GM12878 (cell line): Measurements from ENCODE around the gene RXFP3. TPM values are rescaled to one million over a fixed set of nuclear protein-coding genes. Genes with fewer than 3 reads are reported as not detected.
A peak's percentile ranks its signal among the peaks of the same experiment; 100 is the strongest.

Source experiments
- ATAC-seq: fragments of 200-7000 bp; cut with Tn5 transposase; 3 replicates; pipeline ENCODE4 v1.9.1; 2020; ENCODE audit warnings: mild to moderate bottlenecking, moderate library complexity
- BruUV-seq: library from RNA; stranded (reverse); fragments of 400-500 nt; replicated peaks from 2 replicates; lab custom pipeline; 2021; lab: Mats Ljungman, UMichigan
- CTCF ChIA-PET: fragments of 300-600 bp; sonication (Branson Sonifier 250); formaldehyde crosslinking; extraction: SDS; loops from one replicate; lab custom pipeline; 2021; ENCODE audit warnings: inconsistent platforms; lab: Yijun Ruan, JAX
- POLR2A ChIA-PET: fragments of 350-600 bp; formaldehyde crosslinking; extraction: SDS; loops from one replicate; lab custom pipeline; 2021; ENCODE audit warnings: inconsistent platforms; lab: Charles Lee
- RAD21 ChIA-PET: fragments of 300-600 bp; sonication (Branson Sonifier 250); formaldehyde crosslinking; loops from one replicate; lab custom pipeline; 2023; ENCODE audit warnings: antibody characterized with exemption; ENCODE audit not compliant: unreplicated experiment; lab: Charles Lee
- SMC1A ChIA-PET: fragments of 300-600 bp; sonication (Branson Sonifier 250); formaldehyde crosslinking; loops from one replicate; lab custom pipeline; 2023; ENCODE audit not compliant: unreplicated experiment, uncharacterized antibody; lab: Charles Lee
- DNase-seq: peaks from one replicate; pipeline ENCODE4 v3.0.0-alpha.2; 2011; ENCODE audit warnings: low read depth, low spot score
- FAIRE-seq: peaks from 3 replicates; lab custom pipeline; 2011; peaks lifted over from hg19 to GRCh38; lab: Jason Lieb, UNC
- H2AFZ ChIP-seq: 2 replicates; pipeline ENCODE4 v1.6.0; 2011; ENCODE audit warnings: low read depth, low read length, control low read depth; ENCODE audit not compliant: control insufficient read depth
- H3K27ac ChIP-seq: 2 replicates; pipeline ENCODE4 v1.5.1; 2011; ENCODE audit warnings: control low read depth; ENCODE audit not compliant: control insufficient read depth, insufficient read depth
- H3K27me3 ChIP-seq, 2 experiments: replicated peaks in 1 of 2; 2 replicates each; pipeline versions ENCODE4 v1.6.0 to v1.6.1; 2011; ENCODE audit warnings: low read length in 1 of 2; ENCODE audit not compliant: control insufficient read depth in 2 of 2, insufficient read depth in 2 of 2
- H3K36me3 ChIP-seq, 2 experiments: 2 replicates each; pipeline ENCODE4 v1.5.1; 2011; ENCODE audit warnings: low read length in 1 of 2; ENCODE audit not compliant: control insufficient read depth in 2 of 2, insufficient read depth in 2 of 2
- H3K4me1 ChIP-seq: 2 replicates; pipeline ENCODE4 v1.6.1; 2011; ENCODE audit warnings: mild to moderate bottlenecking, low read length, moderate library complexity, mixed read lengths; ENCODE audit not compliant: control insufficient read depth, insufficient read depth
- H3K4me2 ChIP-seq: 2 replicates; pipeline ENCODE4 v1.6.0; 2011; ENCODE audit warnings: control low read depth; ENCODE audit not compliant: control insufficient read depth, insufficient read depth
- H3K4me3 ChIP-seq: fragments of 200-600 bp; sonication (generic); 2 replicates; pipeline ENCODE4 v1.5.1; 2016
- H3K79me2 ChIP-seq: 2 replicates; pipeline ENCODE4 v1.6.0; 2011; ENCODE audit warnings: low read length; ENCODE audit not compliant: control insufficient read depth, insufficient read depth
- H3K9ac ChIP-seq: 2 replicates; pipeline ENCODE4 v1.8.0; 2011; ENCODE audit warnings: low read length, control low read depth, mixed read lengths; ENCODE audit not compliant: control insufficient read depth, insufficient read depth
- H3K9me3 ChIP-seq: replicated peaks from 3 replicates; pipeline ENCODE4 v1.5.1; 2011; ENCODE audit warnings: mild to moderate bottlenecking, low read length; ENCODE audit not compliant: control insufficient read depth, insufficient read depth
- H4K20me1 ChIP-seq: 2 replicates; pipeline ENCODE4 v1.6.0; 2011; ENCODE audit not compliant: control insufficient read depth, insufficient read depth
- EED ChIP-seq: sonication (generic); IDR thresholded peaks from 2 replicates; pipeline ENCODE4 v1.6.1; 2016; ENCODE audit warnings: antibody characterized with exemption, low read depth
- ESRRA ChIP-seq: IDR thresholded peaks from 2 replicates; pipeline ENCODE4 v1.6.1; 2012; ENCODE audit warnings: mild to moderate bottlenecking, low read length, improper control_type of control experiment
- HCFC1 ChIP-seq: fragments of 150-350 bp; IDR thresholded peaks from 2 replicates; pipeline ENCODE4 v1.6.1; 2014; ENCODE audit warnings: low read length
- IKZF1 ChIP-seq: fragments of 450-650 bp; conservative IDR thresholded peaks from 2 replicates; pipeline ENCODE4 v1.6.1; 2017; ENCODE audit warnings: antibody characterized with exemption, mild to moderate bottlenecking
- IKZF2 ChIP-seq, 2 experiments: fragments of 450-650 bp; IDR thresholded peaks; 2 replicates each; pipeline ENCODE4 v1.6.1; 2017; ENCODE audit warnings: mild to moderate bottlenecking in 2 of 2, moderate library complexity in 2 of 2
- NFIC ChIP-seq: IDR thresholded peaks from 2 replicates; pipeline ENCODE4 v1.6.1; 2012; ENCODE audit warnings: low read depth, mild to moderate bottlenecking, inconsistent platforms, low read length, moderate library complexity
- NR2C1 ChIP-seq: fragments of 450-650 bp; IDR thresholded peaks from 2 replicates; pipeline ENCODE4 v1.6.1; 2017; ENCODE audit warnings: antibody characterized with exemption, mild to moderate bottlenecking, moderate library complexity
- PAX8 ChIP-seq: fragments of 450-650 bp; IDR thresholded peaks from 2 replicates; pipeline ENCODE4 v1.6.1; 2017; ENCODE audit warnings: mild to moderate bottlenecking, moderate library complexity
- POLR2AphosphoS5 ChIP-seq: IDR thresholded peaks from 2 replicates; pipeline ENCODE4 v1.6.1; 2011; ENCODE audit warnings: mild to moderate bottlenecking, low read length, inconsistent platforms
- RCOR1 ChIP-seq: conservative IDR thresholded peaks from 2 replicates; pipeline ENCODE4 v1.6.1; 2012; ENCODE audit warnings: low read depth, low read length, improper control_type of control experiment
- RUNX3 ChIP-seq: IDR thresholded peaks from 2 replicates; pipeline ENCODE4 v1.6.1; 2012; ENCODE audit warnings: low read length, inconsistent platforms
- TCF7 ChIP-seq: IDR thresholded peaks from 2 replicates; pipeline ENCODE4 v1.6.1; 2014; ENCODE audit warnings: antibody characterized with exemption, borderline replicate concordance
- USF2 ChIP-seq: IDR thresholded peaks from 2 replicates; pipeline ENCODE4 v1.6.1; 2011; ENCODE audit warnings: low read depth, low read length, improper control_type of control experiment, borderline replicate concordance
- WGBS: methylation state at CpG from one replicate; pipeline ENCODE4 v1.1.6; 2016; ENCODE audit warnings: low lambda C conversion rate; ENCODE audit not compliant: insufficient replicate concordance, insufficient coverage; ENCODE audit errors: missing lambda C conversion rate; 5-methylcytosine and 5-hydroxymethylcytosine counted together
- in situ Hi-C: fragments of 300-500 bp; cut with MboI; formaldehyde crosslinking; loops from 9 replicates; pipeline ENCODE4 v1.14.3; 2018; ENCODE audit warnings: mixed read lengths
- intact Hi-C: fragments of 100-400 bp; cut with micrococcal nuclease; formaldehyde crosslinking; loops from one replicate; pipeline ENCODE4 v1.14.2; 2022; ENCODE audit not compliant: unreplicated experiment
- polyA plus RNA-seq, 11 experiments: library from polyadenylated mRNA; depleted of rRNA in 4 of 11; unstranded in 6 of 11; stranded (reverse) in 5 of 11; fragments of >200 nt; fragmentation: Nextera tagmentation in 4 of 11; fragmentation: Illumina TruSeq in 1 of 11; extraction: Ambion mirVana in 4 of 11; extraction: Trizol in 1 of 11; gene quantifications; 1 replicate in 1 of 11; 2 replicates in 10 of 11; pipeline versions ENCODE4 v1.2.1 to v1.2.3, GENCODE V29; 2011 to 2016; ENCODE audit warnings: inconsistent platforms in 2 of 11, missing spikeins in 2 of 11, low read depth in 1 of 11
- total RNA-seq, 4 experiments: library from RNA; depleted of rRNA in 3 of 4; stranded (reverse); fragments of >200 nt in 3 of 4; fragmentation: Illumina TruSeq in 1 of 4; extraction: Trizol in 1 of 4; gene quantifications; 2 replicates each; pipeline versions ENCODE4 v1.2.1 to v1.2.3, GENCODE V29; 2013 to 2021

RXFP3 gene
- total and polyA plus RNA-seq, 10 of the 15 experiments (the other 5 are each of a cell fraction or from before 2014, with no cell fraction given): 0.03 to 0.06 TPM; not detected in 8

- peak overlapping the region; percentile 59 for H3K4me2 ChIP-seq
- 0 out of 2 replicates have a peak, but pooled peaks have one; percentile 34 for TF ChIP-seq IKZF1
- no peak for TF ChIP-seq POLR2AphosphoS5
- TF ChIP-seq EED: 0 out of 2 replicates have a peak, but pooled peaks have one; percentile 43
- no peak for TF ChIP-seq RCOR1
- TF ChIP-seq RUNX3: peak; percentile 34; the same call in 1 of the 2 replicates
- TF ChIP-seq TCF7: peak; percentile 78
- peak; percentile 32; the same call in 1 of the 2 replicates for TF ChIP-seq NFIC
- TF ChIP-seq USF2: no peak
- no peak for TF ChIP-seq HCFC1
- no peak for TF ChIP-seq ESRRA
- TF ChIP-seq IKZF2 (IDR thresholded peaks at IDR 0.05): peak; percentile 33 to 39; a peak in 2 of 4 replicates
- no peak for TF ChIP-seq NR2C1
- TF ChIP-seq PAX8: no peak
- TF ChIP-seq, all 136 proteins: peak for 6
- Histone ChIP-seq H3K27me3 (no peaks in the 10 kb centered on the region), H3K27ac (peak overlapping the region; percentile 20; the same call in 1 of the 2 replicates), H2AFZ (no peak overlapping the region), H4K20me1 (no peaks in the 10 kb centered on the region), H3K4me3 (no peak overlapping the region; the same call in 1 of the 2 replicates), H3K9ac (no peak overlapping the region), H3K4me1 (peaks cover 17% of the 10 kb centered on the region), H3K9me3 (no peaks in the 10 kb centered on the region), H3K36me3 (no peaks in the 10 kb centered on the region), H3K79me2 (no peaks in the 10 kb centered on the region)
- WGBS: 3% methylated on average over 2 of the region's 2 CpGs
- intact Hi-C loops (loop anchor here (10.0 kb wide), 1 partner anchor 808 kb away; no protein-coding TSS in a partner anchor), in situ Hi-C loops (no loop called here)
- BruUV-seq: no TSS peak
- RAD21 ChIA-PET: interaction anchor here (1.6 kb wide), 1 partner anchor 538 kb away, joined by 5 read pairs; no protein-coding TSS in a partner anchor
- peak; percentile 56 for FAIRE-seq
- no peak for DNase-seq
- peak; percentile 74 for ATAC-seq
- CTCF ChIA-PET: no interaction called here
- POLR2A ChIA-PET: no interaction called here
- SMC1A ChIA-PET: interaction anchor here (1.4 kb wide), 1 partner anchor 11 kb away, joined by 3 read pairs; no protein-coding TSS in a partner anchor
Measured at GRCh38 chr5:33973271-33973670, 37.1 kb downstream of the RXFP3 start.
